GM12873 (cell line): Measurements from ENCODE around the gene EIF3L.

Source experiments
- TF ChIP-seq, protein P1 (sequence below): IDR thresholded peaks from 2 replicates; pipeline ENCODE4 v1.5.1; 2012; ENCODE audit warnings: low read depth, mild to moderate bottlenecking, moderate library complexity, low read length, control low read depth; ENCODE audit not compliant: insufficient read depth; ENCODE audit errors: missing control alignments

The EIF3L gene

DNA sequence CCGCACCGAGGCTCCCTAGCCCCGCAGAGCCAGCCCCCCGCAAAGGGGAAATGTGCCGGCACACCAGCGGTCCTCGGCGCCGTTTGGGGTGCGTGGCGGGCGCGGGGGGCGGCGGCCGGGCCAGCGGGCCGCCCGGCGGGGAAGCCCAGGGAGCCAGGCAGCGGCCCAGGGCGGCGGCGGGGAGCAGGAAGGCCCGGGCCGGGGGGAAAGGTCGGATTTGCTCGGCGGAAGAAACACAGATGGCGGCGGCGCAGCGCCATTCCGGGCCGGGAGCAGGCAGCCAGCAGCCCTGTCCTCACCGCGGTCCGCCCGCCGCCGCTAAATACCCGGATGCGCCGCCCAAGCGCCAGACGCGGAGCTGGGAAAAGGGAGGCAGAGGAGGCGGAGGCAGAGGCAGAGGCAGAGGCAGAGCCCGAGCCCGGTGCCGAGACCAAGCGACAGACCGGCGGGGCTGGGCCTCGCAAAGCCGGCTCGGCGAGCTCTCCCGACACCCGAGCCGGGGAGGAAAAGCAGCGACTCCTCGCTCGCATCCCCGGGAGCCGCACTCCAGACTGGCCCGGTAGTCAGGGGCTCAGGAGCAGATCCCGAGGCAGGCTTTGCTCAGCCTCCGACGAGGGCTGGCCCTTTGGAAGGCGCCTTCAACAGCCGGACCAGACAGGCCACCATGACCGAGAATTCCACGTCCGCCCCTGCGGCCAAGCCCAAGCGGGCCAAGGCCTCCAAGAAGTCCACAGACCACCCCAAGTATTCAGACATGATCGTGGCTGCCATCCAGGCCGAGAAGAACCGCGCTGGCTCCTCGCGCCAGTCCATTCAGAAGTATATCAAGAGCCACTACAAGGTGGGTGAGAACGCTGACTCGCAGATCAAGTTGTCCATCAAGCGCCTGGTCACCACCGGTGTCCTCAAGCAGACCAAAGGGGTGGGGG, 44.1 kb upstream of the EIF3L start:
- TF ChIP-seq, protein P1, sequence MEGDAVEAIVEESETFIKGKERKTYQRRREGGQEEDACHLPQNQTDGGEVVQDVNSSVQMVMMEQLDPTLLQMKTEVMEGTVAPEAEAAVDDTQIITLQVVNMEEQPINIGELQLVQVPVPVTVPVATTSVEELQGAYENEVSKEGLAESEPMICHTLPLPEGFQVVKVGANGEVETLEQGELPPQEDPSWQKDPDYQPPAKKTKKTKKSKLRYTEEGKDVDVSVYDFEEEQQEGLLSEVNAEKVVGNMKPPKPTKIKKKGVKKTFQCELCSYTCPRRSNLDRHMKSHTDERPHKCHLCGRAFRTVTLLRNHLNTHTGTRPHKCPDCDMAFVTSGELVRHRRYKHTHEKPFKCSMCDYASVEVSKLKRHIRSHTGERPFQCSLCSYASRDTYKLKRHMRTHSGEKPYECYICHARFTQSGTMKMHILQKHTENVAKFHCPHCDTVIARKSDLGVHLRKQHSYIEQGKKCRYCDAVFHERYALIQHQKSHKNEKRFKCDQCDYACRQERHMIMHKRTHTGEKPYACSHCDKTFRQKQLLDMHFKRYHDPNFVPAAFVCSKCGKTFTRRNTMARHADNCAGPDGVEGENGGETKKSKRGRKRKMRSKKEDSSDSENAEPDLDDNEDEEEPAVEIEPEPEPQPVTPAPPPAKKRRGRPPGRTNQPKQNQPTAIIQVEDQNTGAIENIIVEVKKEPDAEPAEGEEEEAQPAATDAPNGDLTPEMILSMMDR = no peak

DNA sequence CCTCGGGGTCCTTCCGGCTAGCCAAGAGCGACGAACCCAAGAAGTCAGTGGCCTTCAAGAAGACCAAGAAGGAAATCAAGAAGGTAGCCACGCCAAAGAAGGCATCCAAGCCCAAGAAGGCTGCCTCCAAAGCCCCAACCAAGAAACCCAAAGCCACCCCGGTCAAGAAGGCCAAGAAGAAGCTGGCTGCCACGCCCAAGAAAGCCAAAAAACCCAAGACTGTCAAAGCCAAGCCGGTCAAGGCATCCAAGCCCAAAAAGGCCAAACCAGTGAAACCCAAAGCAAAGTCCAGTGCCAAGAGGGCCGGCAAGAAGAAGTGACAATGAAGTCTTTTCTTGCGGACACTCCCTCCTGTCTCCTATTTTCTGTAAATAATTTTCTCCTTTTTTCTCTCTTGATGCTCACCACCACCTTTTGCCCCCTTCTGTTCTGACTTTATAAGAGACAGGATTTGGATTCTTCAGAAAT, 43.4 kb upstream of the EIF3L start:
- TF ChIP-seq, protein P1 = no peak

DNA sequence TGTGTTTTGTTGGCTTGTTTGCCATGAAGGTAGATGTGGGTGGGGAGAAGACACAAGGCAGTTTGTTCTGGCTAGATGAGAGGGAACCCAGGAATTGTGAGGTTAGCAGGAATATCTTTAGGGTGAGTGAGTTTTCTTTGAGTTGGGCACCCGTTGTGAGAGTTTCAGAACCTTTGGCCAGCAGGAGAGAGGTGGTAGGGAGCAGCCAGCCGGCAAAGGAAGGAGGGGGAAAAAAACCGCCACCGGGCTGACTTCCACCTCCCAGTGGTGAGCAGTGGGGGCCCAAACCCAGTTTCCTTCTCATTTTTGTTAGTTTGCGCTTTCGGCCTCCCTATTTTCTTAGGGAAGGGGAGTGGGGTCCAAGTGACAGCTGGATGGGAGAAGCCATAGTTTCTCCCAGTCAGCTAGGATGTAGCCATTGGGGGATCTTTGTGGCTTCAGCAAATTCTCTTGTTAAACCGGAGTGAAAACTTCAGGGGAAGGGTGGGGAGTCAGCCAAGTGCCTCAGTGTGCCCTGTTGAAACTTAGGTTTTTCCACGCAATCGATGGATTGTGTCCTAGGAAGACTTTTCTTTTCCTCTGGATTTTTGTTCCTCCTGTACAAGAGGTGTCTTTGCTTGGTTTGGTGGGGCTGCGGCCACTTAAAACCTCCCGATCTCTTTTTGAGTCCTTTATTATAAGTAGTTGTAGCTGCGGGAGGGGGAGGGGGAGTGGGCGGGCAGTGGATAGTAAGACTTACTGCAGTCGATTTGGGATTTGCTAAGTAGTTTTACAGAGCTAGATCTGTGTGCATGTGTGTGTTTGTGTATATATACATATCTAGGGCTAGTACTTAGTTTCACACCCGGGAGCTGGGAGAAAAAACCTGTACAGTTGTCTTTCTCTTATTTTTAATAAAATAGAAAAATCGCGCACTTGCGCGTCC, 42.5 kb upstream of the EIF3L start:
- TF ChIP-seq, protein P1 = no peak

DNA sequence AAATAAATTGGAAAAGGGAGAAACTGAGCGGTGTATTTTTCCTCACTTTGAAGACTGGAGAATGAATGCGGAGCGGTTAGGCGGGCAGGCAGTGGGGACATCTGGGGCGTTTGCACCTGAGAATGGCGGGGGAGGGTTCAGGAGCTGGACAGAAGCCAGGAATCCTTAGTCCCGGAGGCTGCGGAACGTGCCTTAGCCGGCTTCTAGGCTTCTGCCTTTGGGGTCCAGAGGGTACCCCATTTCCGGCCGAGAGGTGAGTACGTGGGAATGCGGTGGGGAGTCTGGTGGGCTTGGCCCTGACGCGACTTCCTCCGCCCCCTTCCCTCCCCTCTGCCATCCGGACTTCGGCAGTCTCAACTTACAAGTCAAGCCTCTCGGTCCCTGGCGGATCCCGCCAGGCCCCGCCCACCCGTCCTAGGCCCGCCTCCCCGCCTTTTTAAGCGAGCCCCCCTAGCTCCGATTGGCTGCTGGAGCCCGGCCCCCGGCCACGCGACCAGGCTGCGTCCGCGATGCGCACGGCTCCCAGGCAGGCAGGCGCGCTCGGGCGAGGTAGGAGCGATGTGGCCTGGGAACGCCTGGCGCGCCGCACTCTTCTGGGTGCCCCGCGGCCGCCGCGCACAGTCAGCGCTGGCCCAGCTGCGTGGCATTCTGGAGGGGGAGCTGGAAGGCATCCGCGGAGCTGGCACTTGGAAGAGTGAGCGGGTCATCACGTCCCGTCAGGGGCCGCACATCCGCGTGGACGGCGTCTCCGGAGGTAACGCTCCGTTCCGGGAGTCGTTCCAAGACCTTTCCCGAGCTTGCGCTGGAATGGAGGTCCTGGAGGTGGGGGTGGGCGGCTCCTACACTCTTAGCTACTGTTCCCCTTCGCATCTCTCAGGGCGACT, 41.6 kb upstream of the EIF3L start, which contains the start of gene GCAT:
Gene GCAT (plus strand): TSS at position 525 of the 884 bp plus-strand sequence. CDS start 34 bp downstream, at position 559.
- TF ChIP-seq, protein P1 = no peak

DNA sequence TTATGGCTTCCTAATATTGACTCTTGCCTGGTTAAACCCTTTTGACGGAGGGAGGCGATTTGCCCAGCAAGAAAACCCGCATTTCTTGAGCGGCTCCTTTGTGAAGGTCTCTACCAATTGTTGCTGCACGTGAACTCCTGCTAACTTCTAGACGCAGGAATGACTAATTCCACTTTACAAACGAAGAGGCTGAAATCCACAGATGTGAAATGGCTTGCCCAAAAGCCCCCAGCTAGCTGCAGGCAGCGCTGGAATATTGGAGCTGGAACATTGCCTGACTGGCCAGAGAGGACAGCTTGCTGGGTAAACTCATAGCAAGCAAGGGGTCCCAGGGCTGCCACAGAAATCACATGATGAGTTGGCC, 40.9 kb upstream of the EIF3L start:
- TF ChIP-seq, protein P1 = no peak

DNA sequence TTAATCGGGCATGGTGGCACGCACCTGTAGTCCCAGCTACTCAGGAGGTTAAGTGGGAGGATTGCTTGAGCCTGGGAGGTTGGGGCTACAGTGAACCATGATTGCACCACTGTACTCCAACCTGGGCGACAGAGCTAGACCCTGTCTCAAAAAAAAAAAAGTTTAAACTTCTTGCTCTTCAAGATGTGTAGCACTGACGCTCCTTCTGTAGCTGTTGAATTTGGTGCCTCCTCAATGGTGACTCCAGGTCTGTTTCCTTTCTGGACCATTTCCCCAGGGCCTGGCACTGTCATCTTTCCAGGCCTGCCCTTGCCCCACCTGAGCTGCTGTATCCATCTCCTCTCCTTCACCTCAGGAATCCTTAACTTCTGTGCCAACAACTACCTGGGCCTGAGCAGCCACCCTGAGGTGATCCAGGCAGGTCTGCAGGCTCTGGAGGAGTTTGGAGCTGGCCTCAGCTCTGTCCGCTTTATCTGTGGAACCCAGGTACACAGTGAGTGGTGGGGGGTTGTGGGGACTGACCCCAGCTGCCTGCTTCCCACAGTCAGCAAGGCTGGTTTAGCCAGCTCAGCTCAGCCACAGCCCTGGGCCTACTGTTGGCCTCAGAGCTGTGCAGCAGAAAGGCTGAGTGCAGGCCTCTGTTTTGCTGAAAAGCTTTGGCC, 39.4 kb upstream of the EIF3L start:
- TF ChIP-seq, protein P1 = no peak
